Activated CD4-positive, alpha-beta T cell treated with anti-CD3 and anti-CD28 coated beads, Interleukin-2, amount 10 ng/mL, durations not matched to agents 24 days and 14 days (primary cell): ENCODE data around the gene PRKCE. TPM values are rescaled to one million over a fixed set of nuclear protein-coding genes. Genes with fewer than 3 reads are reported as not detected.

Experiments
- DNase-seq: peaks from one replicate; pipeline ENCODE4 v3.0.0; 2022
- H3K27ac Mint-ChIP-seq: one replicate; pipeline ENCODE4 v1.8.0; 2022; ENCODE audit warnings: mild to moderate bottlenecking, mixed read lengths
- H3K27me3 Mint-ChIP-seq: one replicate; pipeline ENCODE4 v1.8.0; 2022; ENCODE audit warnings: mixed read lengths
- H3K36me3 Mint-ChIP-seq: one replicate; pipeline ENCODE4 v1.8.0; 2022; ENCODE audit warnings: low read depth, mild to moderate bottlenecking, mixed read lengths
- H3K4me1 Mint-ChIP-seq: one replicate; pipeline ENCODE4 v1.8.0; 2021; ENCODE audit warnings: mixed read lengths
- H3K4me3 Mint-ChIP-seq: one replicate; pipeline ENCODE4 v1.8.0; 2022; ENCODE audit warnings: mild to moderate bottlenecking, moderate library complexity, mixed read lengths
- H3K9me3 Mint-ChIP-seq: one replicate; pipeline ENCODE4 v1.8.0; 2021; ENCODE audit warnings: mixed read lengths
- intact Hi-C: fragments of 100-400 bp; cut with micrococcal nuclease; formaldehyde crosslinking; loops from one replicate; pipeline ENCODE4 v1.15.1; 2023
- total RNA-seq: library from RNA; stranded (reverse); gene quantifications from 2 replicates; pipeline ENCODE4 v1.2.3, GENCODE V29; 2022

PRKCE gene
- total RNA-seq, 1 donor from 2014 or later: 13.5 TPM

- H3K27ac Mint-ChIP-seq: no peak overlapping the region
- intact Hi-C loops: no loop called here
These were observed 506.5 kb downstream of the PRKCE start for GRCh38 chr2:46157966-46158310.

DNA sequence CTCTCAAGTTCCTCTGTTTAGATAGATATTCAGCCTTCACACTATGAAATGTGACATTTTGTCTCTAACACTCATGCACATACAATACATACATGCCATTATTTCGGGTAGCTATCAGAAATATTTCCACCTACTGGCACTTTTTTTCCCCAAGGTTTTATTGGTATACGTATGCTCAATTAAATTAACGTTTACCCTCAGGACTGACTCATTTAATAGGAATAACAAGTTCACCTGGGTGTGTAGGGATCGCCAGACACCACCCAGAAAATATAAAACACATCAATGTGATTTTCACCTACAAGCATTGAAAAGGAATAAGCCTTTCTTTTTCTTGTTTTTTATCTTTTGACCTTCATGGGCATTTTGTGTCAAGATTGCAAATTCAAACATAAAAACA lies 507.2 kb downstream of the PRKCE start:
- intact Hi-C loops: no loop called here

More at GRCh38 chr2:46157966-46158310, 506.5 kb downstream of the PRKCE start:
- DNase-seq: no peak
- Mint-ChIP-seq H3K27me3 (no peaks in the 10 kb centered on the region), H3K4me3 (no peak overlapping the region), H3K36me3 (peaks cover under 1% of the 10 kb centered on the region), H3K9me3 (no peaks in the 10 kb centered on the region), H3K4me1 (peaks cover 5% of the 10 kb centered on the region)

DNA sequence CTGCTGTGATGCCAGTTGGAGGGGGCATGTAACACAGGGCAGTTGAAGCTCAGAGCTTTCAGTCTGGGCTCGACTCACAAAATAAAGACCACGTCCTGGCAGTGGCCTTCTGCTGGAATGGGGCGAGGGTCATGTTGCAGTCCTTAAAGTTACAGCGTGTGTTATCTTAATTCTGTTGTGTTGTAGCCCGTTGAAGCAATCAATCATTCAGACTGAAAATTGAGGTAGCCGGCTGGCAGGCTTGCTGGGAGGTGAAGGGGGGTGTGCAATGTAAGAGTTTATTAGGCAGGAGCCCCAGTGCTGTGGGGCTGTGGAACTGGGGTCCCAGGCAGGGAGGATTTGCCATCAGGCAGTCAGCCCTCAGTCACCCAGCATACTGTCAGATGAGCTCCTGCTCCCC lies 508.9 kb downstream of the PRKCE start:
- Mint-ChIP-seq H3K4me3 (no peak overlapping the region), H3K9me3 (no peaks in the 10 kb centered on the region), H3K27me3 (no peaks in the 10 kb centered on the region), H3K27ac (no peak overlapping the region), H3K36me3 (no peaks in the 10 kb centered on the region), H3K4me1 (peaks cover 7% of the 10 kb centered on the region)
- intact Hi-C loops: no loop called here
- no peak for DNase-seq

More for the DNA sequence above, 507.2 kb downstream of the PRKCE start:
- no peaks in the 10 kb centered on the region for H3K27me3 Mint-ChIP-seq
- DNase-seq: no peak
- no peak overlapping the region for H3K27ac Mint-ChIP-seq
- no peaks in the 10 kb centered on the region for H3K9me3 Mint-ChIP-seq
- no peak overlapping the region for H3K4me3 Mint-ChIP-seq
- H3K4me1 Mint-ChIP-seq: peaks cover 5% of the 10 kb centered on the region
- no peaks in the 10 kb centered on the region for H3K36me3 Mint-ChIP-seq

- H3K36me3 Mint-ChIP-seq: no peaks in the 10 kb centered on the region
- no peak overlapping the region for H3K27ac Mint-ChIP-seq
- H3K27me3 Mint-ChIP-seq: no peaks in the 10 kb centered on the region
- peaks cover 7% of the 10 kb centered on the region for H3K4me1 Mint-ChIP-seq
- H3K4me3 Mint-ChIP-seq: no peak overlapping the region
- intact Hi-C loops: no loop called here
- H3K9me3 Mint-ChIP-seq: no peaks in the 10 kb centered on the region
- no peak for DNase-seq
These were observed 509.8 kb downstream of the PRKCE start for GRCh38 chr2:46161315-46161714.

GRCh38 chr2:46161911-46162310 lies 510.4 kb downstream of the PRKCE start:
- H3K4me1 Mint-ChIP-seq: peaks cover 7% of the 10 kb centered on the region
- no peak overlapping the region for H3K27ac Mint-ChIP-seq
- H3K4me3 Mint-ChIP-seq: no peak overlapping the region
- H3K9me3 Mint-ChIP-seq: no peaks in the 10 kb centered on the region
- no peak for DNase-seq
- H3K27me3 Mint-ChIP-seq: no peaks in the 10 kb centered on the region
- intact Hi-C loops: no loop called here
- H3K36me3 Mint-ChIP-seq: no peaks in the 10 kb centered on the region

DNA sequence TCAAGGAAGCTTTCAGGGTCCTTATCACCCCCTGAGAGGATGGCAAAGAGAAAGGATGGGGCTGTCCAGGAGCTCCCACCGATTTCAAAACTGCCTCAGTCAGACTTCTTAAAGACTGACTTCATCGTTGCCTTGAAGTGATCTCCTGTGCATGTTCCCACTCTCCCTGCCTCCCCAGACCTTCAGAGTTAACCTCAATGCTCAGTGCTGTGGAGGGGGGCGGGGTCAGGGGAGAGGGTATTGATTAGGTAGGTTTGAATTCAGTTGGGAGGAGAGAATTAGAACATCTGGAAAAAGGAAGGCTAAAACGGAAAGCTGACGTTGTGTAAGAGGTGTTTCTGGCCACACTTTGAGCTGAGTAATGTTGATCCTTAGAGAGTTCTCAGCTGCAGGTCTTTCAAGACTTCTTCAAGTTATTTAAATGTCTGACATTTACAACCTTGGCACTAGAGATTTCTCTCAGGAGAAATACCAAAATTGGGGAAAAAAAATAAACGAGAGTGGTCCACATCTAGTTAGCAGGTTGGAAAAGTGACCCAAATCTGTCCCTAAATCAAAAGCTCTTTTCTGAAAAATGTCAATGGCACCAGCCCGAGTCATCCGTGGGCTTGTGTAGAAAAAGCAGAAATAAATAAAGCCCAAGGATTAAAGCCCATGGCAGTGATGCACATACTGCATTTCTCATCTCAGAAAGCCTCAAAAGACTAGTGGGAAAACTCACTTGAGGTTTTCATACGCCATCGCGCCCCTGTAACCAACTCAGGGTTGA lies 511.0 kb downstream of the PRKCE start:
- Mint-ChIP-seq H3K4me1 (peaks cover 7% of the 10 kb centered on the region), H3K27ac (no peak overlapping the region), H3K27me3 (no peaks in the 10 kb centered on the region), H3K36me3 (no peaks in the 10 kb centered on the region), H3K4me3 (no peak overlapping the region), H3K9me3 (no peaks in the 10 kb centered on the region)
- no peak for DNase-seq
- intact Hi-C loops: no loop called here

- no peak for DNase-seq
- Mint-ChIP-seq H3K4me3 (no peak overlapping the region), H3K4me1 (peaks cover 7% of the 10 kb centered on the region), H3K27ac (no peak overlapping the region), H3K9me3 (no peaks in the 10 kb centered on the region), H3K36me3 (no peaks in the 10 kb centered on the region), H3K27me3 (no peaks in the 10 kb centered on the region)
- intact Hi-C loops: no loop called here
These were observed 511.6 kb downstream of the PRKCE start for GRCh38 chr2:46163098-46163430.

- no peaks in the 10 kb centered on the region for H3K27me3 Mint-ChIP-seq
- no peak overlapping the region for H3K4me3 Mint-ChIP-seq
- intact Hi-C loops: no loop called here
- H3K36me3 Mint-ChIP-seq: no peaks in the 10 kb centered on the region
- no peak for DNase-seq
- H3K4me1 Mint-ChIP-seq: peaks cover 7% of the 10 kb centered on the region
- no peaks in the 10 kb centered on the region for H3K9me3 Mint-ChIP-seq
- no peak overlapping the region for H3K27ac Mint-ChIP-seq
These were observed 512.5 kb downstream of the PRKCE start for GRCh38 chr2:46163804-46164528.

DNA sequence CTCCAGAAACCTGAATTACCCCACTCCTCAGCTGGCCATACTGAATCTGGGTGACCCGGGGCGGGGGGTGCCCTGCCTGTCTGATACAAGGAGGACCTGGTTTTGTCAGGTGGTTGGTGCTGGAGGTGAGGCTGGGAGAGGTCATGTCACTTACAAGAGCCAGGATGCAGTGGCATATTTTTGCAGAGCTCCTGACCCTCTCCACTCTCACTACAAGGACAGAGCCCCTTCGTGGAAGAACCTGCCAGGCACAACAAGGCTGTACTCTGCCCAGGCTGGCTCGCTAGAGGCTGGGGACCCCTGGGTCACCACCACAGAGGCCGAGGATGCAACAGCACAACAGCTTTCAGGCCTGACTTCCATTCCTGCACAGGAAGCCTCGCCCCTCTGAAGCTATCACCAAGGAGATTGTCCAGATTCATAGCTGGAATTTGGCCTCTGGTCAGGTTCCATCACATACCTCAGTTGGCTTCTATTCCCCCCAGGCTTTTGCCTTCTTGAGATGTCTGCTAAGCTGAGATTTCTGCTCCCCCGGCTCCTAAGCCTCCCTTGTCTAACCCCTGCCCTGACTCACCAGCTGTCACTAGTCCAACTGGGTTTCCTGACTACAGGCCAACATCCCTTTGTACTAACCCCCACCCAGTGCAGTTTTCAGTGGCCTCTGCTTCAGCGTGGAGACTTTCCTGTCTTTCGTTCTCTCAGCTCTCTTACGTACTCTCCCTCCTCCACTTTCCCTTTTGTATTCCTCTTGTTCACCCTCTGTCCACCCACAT lies 513.2 kb downstream of the PRKCE start:
- no peak for DNase-seq
- Mint-ChIP-seq H3K4me3 (no peak overlapping the region), H3K27me3 (no peaks in the 10 kb centered on the region), H3K4me1 (peaks cover 7% of the 10 kb centered on the region), H3K36me3 (no peaks in the 10 kb centered on the region), H3K27ac (no peak overlapping the region), H3K9me3 (no peaks in the 10 kb centered on the region)
- intact Hi-C loops: no loop called here

GRCh38 chr2:46165916-46166315 lies 514.4 kb downstream of the PRKCE start:
- H3K36me3 Mint-ChIP-seq: no peaks in the 10 kb centered on the region
- DNase-seq: no peak
- H3K27me3 Mint-ChIP-seq: no peaks in the 10 kb centered on the region
- H3K4me3 Mint-ChIP-seq: no peak overlapping the region
- H3K4me1 Mint-ChIP-seq: peaks cover 7% of the 10 kb centered on the region
- no peak overlapping the region for H3K27ac Mint-ChIP-seq
- H3K9me3 Mint-ChIP-seq: no peaks in the 10 kb centered on the region
- intact Hi-C loops: no loop called here

DNA sequence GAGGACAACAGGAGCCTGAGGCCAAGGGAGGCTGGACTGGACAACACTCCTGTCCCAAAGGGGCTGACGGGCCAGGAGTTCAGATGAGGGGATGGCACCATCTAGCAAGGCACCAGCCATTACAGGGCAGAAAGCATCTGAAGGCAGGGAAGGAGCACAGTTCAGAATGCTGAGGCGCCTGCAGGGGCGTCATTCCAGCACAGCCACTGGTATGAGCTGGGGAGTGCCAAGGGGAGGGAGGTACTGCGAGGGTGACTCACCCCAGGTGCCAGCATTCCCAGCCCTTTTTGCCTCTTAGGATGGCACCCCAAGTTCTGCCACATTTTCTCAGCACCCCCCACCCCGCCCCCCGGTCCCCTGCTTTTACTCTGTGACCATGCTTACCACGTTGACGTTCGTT lies 515.9 kb downstream of the PRKCE start:
- Mint-ChIP-seq H3K27me3 (no peaks in the 10 kb centered on the region), H3K4me1 (peaks cover 2% of the 10 kb centered on the region), H3K27ac (no peak overlapping the region), H3K36me3 (no peaks in the 10 kb centered on the region), H3K4me3 (no peak overlapping the region), H3K9me3 (no peaks in the 10 kb centered on the region)
- intact Hi-C loops: no loop called here
- no peak for DNase-seq

DNA sequence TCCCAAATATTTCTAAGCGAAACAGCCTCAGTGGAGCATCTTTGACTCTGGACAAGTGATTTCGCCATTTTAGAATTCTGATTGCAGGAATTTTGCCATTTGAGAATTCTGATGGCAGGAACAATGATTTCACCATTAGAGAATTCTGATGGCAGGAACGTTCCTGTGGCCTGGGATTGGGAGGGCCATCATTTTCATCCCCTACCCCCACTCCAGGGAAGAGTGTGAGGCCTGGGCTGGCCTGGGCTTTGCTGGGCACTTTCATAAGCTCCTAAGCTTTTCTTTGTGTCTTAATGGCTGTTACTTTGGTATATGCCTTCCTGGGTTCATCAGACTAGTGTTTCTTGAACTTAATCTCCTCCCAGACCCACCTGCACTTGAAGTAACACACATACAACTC lies 516.4 kb downstream of the PRKCE start:
- H3K36me3 Mint-ChIP-seq: no peaks in the 10 kb centered on the region
- H3K27me3 Mint-ChIP-seq: no peaks in the 10 kb centered on the region
- H3K9me3 Mint-ChIP-seq: no peaks in the 10 kb centered on the region
- no peak overlapping the region for H3K4me3 Mint-ChIP-seq
- intact Hi-C loops: no loop called here
- no peak for DNase-seq
- H3K4me1 Mint-ChIP-seq: peaks cover 2% of the 10 kb centered on the region
- no peak overlapping the region for H3K27ac Mint-ChIP-seq

DNA sequence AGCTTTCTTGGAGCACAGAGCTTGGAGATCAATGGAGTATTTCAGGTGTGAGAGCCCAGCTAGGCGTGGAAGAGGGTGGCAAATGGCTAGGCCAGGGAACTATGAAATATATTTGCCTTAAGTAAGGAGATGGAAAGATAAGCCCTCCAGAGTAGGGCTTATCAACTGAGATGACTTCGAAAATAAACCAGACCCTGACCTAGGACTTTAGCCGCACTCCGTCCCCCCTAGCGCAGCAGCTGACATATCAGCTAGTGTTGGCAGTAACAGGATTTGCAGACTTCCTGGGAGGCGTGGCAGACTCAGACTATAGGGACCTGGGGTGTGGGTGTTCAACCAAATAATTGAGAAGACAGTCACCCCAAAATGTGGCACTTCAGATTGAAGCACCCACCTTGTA lies 518.0 kb downstream of the PRKCE start:
- no peak for DNase-seq
- H3K4me1 Mint-ChIP-seq: no peaks in the 10 kb centered on the region

GRCh38 chr2:46170026-46170425 lies 518.6 kb downstream of the PRKCE start:
- intact Hi-C loops: no loop called here
- H3K4me3 Mint-ChIP-seq: no peak overlapping the region
- H3K9me3 Mint-ChIP-seq: no peaks in the 10 kb centered on the region
- no peak for DNase-seq
- H3K36me3 Mint-ChIP-seq: peaks cover 1% of the 10 kb centered on the region
- no peak overlapping the region for H3K27ac Mint-ChIP-seq
- no peaks in the 10 kb centered on the region for H3K27me3 Mint-ChIP-seq
- H3K4me1 Mint-ChIP-seq: no peaks in the 10 kb centered on the region

More for the DNA sequence above, 518.0 kb downstream of the PRKCE start:
- no peak overlapping the region for H3K27ac Mint-ChIP-seq
- no peaks in the 10 kb centered on the region for H3K27me3 Mint-ChIP-seq
- H3K9me3 Mint-ChIP-seq: no peaks in the 10 kb centered on the region
- intact Hi-C loops: no loop called here
- H3K36me3 Mint-ChIP-seq: no peaks in the 10 kb centered on the region
- no peak overlapping the region for H3K4me3 Mint-ChIP-seq
